Panc1 (cell line): ENCODE data around the gene MMP17. TPM values are rescaled to one million over a fixed set of nuclear protein-coding genes. Genes with fewer than 3 reads are reported as not detected.

Experiments
- ATAC-seq: fragments of 200-7000 bp; cut with Tn5 transposase; 2 replicates; pipeline ENCODE4 v1.9.1; 2020; ENCODE audit warnings: mild to moderate bottlenecking, moderate library complexity
- BruUV-seq: library from RNA; stranded (reverse); fragments of 400-500 nt; replicated peaks from 2 replicates; lab custom pipeline; 2021; lab: Mats Ljungman, UMichigan
- CTCF ChIA-PET: fragments of 300-600 bp; sonication (Branson Sonifier 250); formaldehyde crosslinking; loops from one replicate; lab custom pipeline; 2022; ENCODE audit warnings: antibody characterized with exemption; lab: Charles Lee
- POLR2A ChIA-PET: fragments of 300-600 bp; sonication (Branson Sonifier 250); formaldehyde crosslinking; loops from one replicate; lab custom pipeline; 2022; ENCODE audit warnings: antibody characterized with exemption; lab: Charles Lee
- DNase-seq: peaks from one replicate; pipeline ENCODE4 v3.0.0-alpha.2; 2010; ENCODE audit warnings: low read depth, low spot score
- H3K27ac ChIP-seq: 2 replicates; pipeline ENCODE4 v1.5.1; 2011; ENCODE audit warnings: mild to moderate bottlenecking, low read length, inconsistent platforms
- H3K27me3 ChIP-seq: fragments of 200-500 bp; sonication (Bioruptor generic); 2 replicates; pipeline ENCODE4 v1.6.0; 2014; ENCODE audit warnings: low read length, inconsistent platforms; ENCODE audit not compliant: control insufficient read depth, insufficient read depth
- H3K36me3 ChIP-seq: fragments of 200-500 bp; sonication (Bioruptor generic); 2 replicates; pipeline ENCODE4 v1.5.1; 2014; ENCODE audit warnings: inconsistent platforms, mild to moderate bottlenecking, low read length, moderate library complexity; ENCODE audit not compliant: control insufficient read depth, insufficient read depth
- H3K4me1 ChIP-seq: 2 replicates; pipeline ENCODE4 v1.5.1; 2011; ENCODE audit warnings: inconsistent platforms, mild to moderate bottlenecking, low read length, moderate library complexity; ENCODE audit not compliant: control insufficient read depth, insufficient read depth
- H3K4me3 ChIP-seq, 2 experiments: 2 replicates each; pipeline ENCODE4 v1.5.1; 2011 to 2012; ENCODE audit warnings: low read depth in 2 of 2, low read length in 2 of 2, mild to moderate bottlenecking in 2 of 2, inconsistent platforms in 1 of 2, moderate library complexity in 1 of 2
- H3K9me3 ChIP-seq: fragments of 200-500 bp; sonication (Bioruptor generic); 2 replicates; pipeline ENCODE4 v1.5.1; 2014; ENCODE audit warnings: low read depth, mild to moderate bottlenecking, inconsistent platforms, low read length, moderate library complexity; ENCODE audit not compliant: control insufficient read depth, insufficient read depth
- POLR2AphosphoS5 ChIP-seq: IDR thresholded peaks from 2 replicates; pipeline ENCODE4 v1.6.1; 2012; ENCODE audit warnings: mild to moderate bottlenecking, low read depth, low read length, moderate library complexity
- SIN3A ChIP-seq: IDR thresholded peaks from 2 replicates; pipeline ENCODE4 v1.6.1; 2012; ENCODE audit warnings: low read depth, mild to moderate bottlenecking, low read length, moderate library complexity, borderline replicate concordance; ENCODE audit not compliant: insufficient read depth
- TCF7L2 ChIP-seq: IDR thresholded peaks from 2 replicates; pipeline ENCODE4 v1.6.1; 2011; ENCODE audit warnings: mild to moderate bottlenecking, low read depth, low read length, inconsistent platforms
- in situ Hi-C: cut with HindIII; loops from 2 replicates; pipeline ENCODE4 v1.10.0; 2016; ENCODE audit warnings: low sequenced_read_pairs, low pct_unique_long_range_greater_than_20kb
- intact Hi-C: fragments of 100-400 bp; cut with micrococcal nuclease; formaldehyde crosslinking; loops from one replicate; pipeline ENCODE4 v1.10.0; 2022; ENCODE audit not compliant: unreplicated experiment
- total RNA-seq: library from RNA; stranded (reverse); gene quantifications from one replicate; pipeline ENCODE4 v1.2.1, GENCODE V29; 2021; ENCODE audit not compliant: unreplicated experiment
- TF ChIP-seq, protein P1 (sequence below), 2 experiments: IDR thresholded peaks; 2 replicates each; pipeline ENCODE4 v1.6.1; 2011 to 2012; ENCODE audit warnings: low read depth in 2 of 2, control low read depth in 1 of 2, low read length in 1 of 2, mild to moderate bottlenecking in 1 of 2, moderate library complexity in 1 of 2; ENCODE audit not compliant: insufficient read depth in 1 of 2
- TF ChIP-seq, protein P2 (sequence below): fragments of 450-650 bp; IDR thresholded peaks from 2 replicates; pipeline ENCODE4 v1.5.1; 2017; ENCODE audit warnings: mild to moderate bottlenecking

Gene MMP17
- total RNA-seq, 1 experiment from 2014 or later, result 30.0 TPM

DNA sequence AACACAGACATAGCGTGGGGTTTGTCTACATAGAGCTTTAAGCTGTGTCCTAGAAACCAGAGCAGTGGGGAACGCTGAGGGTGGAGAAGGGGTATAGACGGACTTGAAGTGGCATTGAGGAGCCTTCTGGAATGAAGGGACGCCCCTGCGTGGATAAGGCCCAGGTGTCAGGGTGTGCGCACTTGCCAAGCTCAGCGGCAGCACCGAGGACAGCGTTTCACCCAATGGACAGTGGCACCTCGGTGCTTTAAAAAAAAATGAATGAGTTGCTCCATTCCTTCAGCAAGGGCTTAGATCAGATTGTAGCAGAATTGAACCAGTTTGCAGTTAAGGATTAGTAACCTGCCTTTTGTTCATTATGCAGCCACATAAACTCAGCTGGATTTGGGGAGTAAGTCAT is 33.6 kb upstream of the MMP17 start:
- peaks cover 3% of the 10 kb centered on the region for H3K36me3 ChIP-seq

DNA sequence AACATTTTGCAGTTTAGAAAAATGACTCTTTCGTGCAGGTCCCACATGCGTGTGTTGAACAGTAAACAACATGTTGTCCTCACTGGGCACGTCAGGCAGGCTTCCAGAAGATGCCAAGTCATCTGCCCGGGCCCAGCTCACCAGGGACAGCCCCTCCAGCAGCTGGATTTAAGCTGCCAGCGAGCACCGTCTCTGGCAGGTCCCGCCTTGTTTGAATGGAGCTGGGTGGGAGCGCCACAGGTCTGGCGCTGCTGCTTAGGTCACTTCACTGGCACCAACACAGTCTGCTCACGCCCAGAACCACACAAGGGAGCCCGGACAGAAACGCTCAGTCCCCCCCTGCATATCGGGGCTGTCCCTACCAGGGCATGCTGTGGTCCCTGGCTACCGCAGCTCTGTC is 33.1 kb upstream of the MMP17 start:
- ATAC-seq (peak; percentile 28; the same call in 1 of the 2 replicates), DNase-seq (no peak)
- in situ Hi-C loops, result no loop called here
- H3K36me3 ChIP-seq, result no peaks in the 10 kb centered on the region; the same call in none of the 2 replicates
- no peak overlapping the region for H3K4me3 ChIP-seq
- intact Hi-C loops, result no loop called here
- H3K4me1 ChIP-seq, result no peaks in the 10 kb centered on the region; the same call in 1 of the 2 replicates
- TF ChIP-seq TCF7L2, result no peak
- no peak overlapping the region for H3K27ac ChIP-seq
- CTCF ChIA-PET, result interaction anchor here (0.5 kb wide), 1 partner anchor 154 kb away, joined by 3 read pairs; the partner anchor contains the start of gene EP400
- no TSS peak for BruUV-seq
- H3K27me3 ChIP-seq, result no peaks in the 10 kb centered on the region
- H3K9me3 ChIP-seq, result no peaks in the 10 kb centered on the region
- POLR2A ChIA-PET, result no interaction called here

More for the DNA sequence above, 33.6 kb upstream of the MMP17 start:
- DNase-seq, result no peak
- no peak for ATAC-seq
- no peaks in the 10 kb centered on the region; the same call in 1 of the 2 replicates for H3K4me1 ChIP-seq
- TF ChIP-seq SIN3A, result no peak
- TF ChIP-seq, protein P1, sequence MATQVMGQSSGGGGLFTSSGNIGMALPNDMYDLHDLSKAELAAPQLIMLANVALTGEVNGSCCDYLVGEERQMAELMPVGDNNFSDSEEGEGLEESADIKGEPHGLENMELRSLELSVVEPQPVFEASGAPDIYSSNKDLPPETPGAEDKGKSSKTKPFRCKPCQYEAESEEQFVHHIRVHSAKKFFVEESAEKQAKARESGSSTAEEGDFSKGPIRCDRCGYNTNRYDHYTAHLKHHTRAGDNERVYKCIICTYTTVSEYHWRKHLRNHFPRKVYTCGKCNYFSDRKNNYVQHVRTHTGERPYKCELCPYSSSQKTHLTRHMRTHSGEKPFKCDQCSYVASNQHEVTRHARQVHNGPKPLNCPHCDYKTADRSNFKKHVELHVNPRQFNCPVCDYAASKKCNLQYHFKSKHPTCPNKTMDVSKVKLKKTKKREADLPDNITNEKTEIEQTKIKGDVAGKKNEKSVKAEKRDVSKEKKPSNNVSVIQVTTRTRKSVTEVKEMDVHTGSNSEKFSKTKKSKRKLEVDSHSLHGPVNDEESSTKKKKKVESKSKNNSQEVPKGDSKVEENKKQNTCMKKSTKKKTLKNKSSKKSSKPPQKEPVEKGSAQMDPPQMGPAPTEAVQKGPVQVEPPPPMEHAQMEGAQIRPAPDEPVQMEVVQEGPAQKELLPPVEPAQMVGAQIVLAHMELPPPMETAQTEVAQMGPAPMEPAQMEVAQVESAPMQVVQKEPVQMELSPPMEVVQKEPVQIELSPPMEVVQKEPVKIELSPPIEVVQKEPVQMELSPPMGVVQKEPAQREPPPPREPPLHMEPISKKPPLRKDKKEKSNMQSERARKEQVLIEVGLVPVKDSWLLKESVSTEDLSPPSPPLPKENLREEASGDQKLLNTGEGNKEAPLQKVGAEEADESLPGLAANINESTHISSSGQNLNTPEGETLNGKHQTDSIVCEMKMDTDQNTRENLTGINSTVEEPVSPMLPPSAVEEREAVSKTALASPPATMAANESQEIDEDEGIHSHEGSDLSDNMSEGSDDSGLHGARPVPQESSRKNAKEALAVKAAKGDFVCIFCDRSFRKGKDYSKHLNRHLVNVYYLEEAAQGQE (IDR thresholded peaks at IDR 0.05; ENCODE audit: insufficient read depth in 1 of 2, low read depth in 2 of 2, low read length in 1 of 2), result peak in 1 of 2 experiments; percentile 55; a peak in 2 of 4 replicates
- ChIA-PET CTCF (interaction anchor here (0.5 kb wide), 1 partner anchor 155 kb away, joined by 3 read pairs; the partner anchor contains the start of gene EP400), POLR2A (no interaction called here)
- no TSS peak for BruUV-seq
- intact Hi-C loops, result no loop called here
- H3K27me3 ChIP-seq, result no peaks in the 10 kb centered on the region
- H3K9me3 ChIP-seq, result no peaks in the 10 kb centered on the region
- no peak overlapping the region for H3K27ac ChIP-seq
- in situ Hi-C loops, result no loop called here
- H3K4me3 ChIP-seq, result no peak overlapping the region

DNA sequence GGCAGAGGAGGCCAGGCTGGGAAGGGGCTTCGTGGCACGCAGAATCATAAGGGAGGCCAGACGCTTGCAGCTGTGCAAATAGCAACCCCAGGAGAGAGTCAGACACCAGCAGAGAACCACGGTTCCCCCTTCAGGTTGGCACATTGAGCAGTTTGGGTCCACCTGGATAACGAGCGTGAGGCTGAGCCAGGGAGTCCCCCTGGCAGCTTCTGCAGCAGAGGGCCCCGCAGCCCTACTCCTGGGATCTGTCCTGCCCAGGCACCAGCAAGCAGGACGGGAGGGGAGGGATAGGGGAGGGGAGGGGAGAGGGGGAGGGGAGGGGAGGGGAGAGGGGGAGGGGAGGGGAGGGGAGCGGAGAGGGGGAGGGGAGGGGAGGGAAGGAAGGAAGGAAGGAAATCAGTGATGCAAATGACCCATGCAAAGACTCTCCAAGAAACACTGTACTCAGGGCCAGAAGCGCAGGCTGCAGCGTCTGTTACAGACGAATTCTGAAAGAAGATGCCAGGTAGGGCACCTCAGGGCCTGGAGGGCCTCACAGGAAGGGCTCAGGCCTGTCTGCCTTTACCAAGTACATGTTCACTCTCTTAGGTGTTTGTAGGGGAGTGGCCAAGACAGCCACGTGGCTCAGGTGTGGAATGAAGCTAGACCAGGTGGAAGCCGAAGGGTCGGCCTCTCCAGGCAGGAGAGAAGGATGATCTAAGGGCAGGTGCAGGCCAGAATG is 32.3 kb upstream of the MMP17 start:
- intact Hi-C loops, result no loop called here

More for the DNA sequence above, 32.3 kb upstream of the MMP17 start:
- no TSS peak for BruUV-seq
- in situ Hi-C loops, result no loop called here
- TF ChIP-seq TCF7L2 (no peak), SIN3A (no peak), POLR2AphosphoS5 (no peak)
- TF ChIP-seq, protein P1 (IDR thresholded peaks at IDR 0.05; ENCODE audit: insufficient read depth in 1 of 2, low read depth in 2 of 2, low read length in 1 of 2), result no peak
- TF ChIP-seq, protein P2, sequence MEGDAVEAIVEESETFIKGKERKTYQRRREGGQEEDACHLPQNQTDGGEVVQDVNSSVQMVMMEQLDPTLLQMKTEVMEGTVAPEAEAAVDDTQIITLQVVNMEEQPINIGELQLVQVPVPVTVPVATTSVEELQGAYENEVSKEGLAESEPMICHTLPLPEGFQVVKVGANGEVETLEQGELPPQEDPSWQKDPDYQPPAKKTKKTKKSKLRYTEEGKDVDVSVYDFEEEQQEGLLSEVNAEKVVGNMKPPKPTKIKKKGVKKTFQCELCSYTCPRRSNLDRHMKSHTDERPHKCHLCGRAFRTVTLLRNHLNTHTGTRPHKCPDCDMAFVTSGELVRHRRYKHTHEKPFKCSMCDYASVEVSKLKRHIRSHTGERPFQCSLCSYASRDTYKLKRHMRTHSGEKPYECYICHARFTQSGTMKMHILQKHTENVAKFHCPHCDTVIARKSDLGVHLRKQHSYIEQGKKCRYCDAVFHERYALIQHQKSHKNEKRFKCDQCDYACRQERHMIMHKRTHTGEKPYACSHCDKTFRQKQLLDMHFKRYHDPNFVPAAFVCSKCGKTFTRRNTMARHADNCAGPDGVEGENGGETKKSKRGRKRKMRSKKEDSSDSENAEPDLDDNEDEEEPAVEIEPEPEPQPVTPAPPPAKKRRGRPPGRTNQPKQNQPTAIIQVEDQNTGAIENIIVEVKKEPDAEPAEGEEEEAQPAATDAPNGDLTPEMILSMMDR, result no peak
- no peaks in the 10 kb centered on the region; the same call in 1 of the 2 replicates for H3K4me1 ChIP-seq
- no peaks in the 10 kb centered on the region; the same call in 1 of the 2 replicates for H3K36me3 ChIP-seq
- H3K4me3 ChIP-seq, result no peak overlapping the region
- ChIA-PET CTCF (no interaction called here), POLR2A (no interaction called here)
- DNase-seq, result no peak
- no peak for ATAC-seq
- H3K27ac ChIP-seq, result no peak overlapping the region
- H3K27me3 ChIP-seq, result no peaks in the 10 kb centered on the region
- H3K9me3 ChIP-seq, result no peaks in the 10 kb centered on the region
